ENCODE measurements around the gene DNAJA3.

The DNAJA3 gene

DNA sequence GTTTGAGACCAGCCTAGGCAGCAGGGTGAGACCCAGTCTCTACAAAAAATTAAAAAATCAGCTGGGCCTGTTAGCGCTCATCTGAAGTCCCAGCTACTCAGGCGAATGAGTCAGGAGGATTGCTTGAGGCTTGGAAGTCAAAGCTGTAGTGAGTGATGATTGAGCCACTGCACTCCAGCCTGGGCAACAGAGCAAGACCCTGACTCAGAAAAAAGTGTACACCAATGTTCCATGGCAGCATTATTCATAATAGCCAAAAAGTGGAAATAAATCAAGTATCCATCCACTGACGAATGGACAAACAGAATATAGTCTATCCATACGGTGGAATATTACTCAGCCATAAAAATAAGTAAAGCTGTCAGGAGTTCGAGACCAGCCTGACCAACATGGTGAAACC, 46.2 kb downstream of the DNAJA3 start:
- no peak overlapping the region for H3K4me3 Mint-ChIP-seq
- H3K27me3 Mint-ChIP-seq (ENCODE audit: low read depth, poor library complexity) = peaks cover 16% of the 10 kb centered on the region
- no peak overlapping the region for H3K27ac Mint-ChIP-seq
- DNase-seq = no peak
- H3K9me3 Mint-ChIP-seq = peaks cover 15% of the 10 kb centered on the region
- TF ChIP-seq, protein P1, sequence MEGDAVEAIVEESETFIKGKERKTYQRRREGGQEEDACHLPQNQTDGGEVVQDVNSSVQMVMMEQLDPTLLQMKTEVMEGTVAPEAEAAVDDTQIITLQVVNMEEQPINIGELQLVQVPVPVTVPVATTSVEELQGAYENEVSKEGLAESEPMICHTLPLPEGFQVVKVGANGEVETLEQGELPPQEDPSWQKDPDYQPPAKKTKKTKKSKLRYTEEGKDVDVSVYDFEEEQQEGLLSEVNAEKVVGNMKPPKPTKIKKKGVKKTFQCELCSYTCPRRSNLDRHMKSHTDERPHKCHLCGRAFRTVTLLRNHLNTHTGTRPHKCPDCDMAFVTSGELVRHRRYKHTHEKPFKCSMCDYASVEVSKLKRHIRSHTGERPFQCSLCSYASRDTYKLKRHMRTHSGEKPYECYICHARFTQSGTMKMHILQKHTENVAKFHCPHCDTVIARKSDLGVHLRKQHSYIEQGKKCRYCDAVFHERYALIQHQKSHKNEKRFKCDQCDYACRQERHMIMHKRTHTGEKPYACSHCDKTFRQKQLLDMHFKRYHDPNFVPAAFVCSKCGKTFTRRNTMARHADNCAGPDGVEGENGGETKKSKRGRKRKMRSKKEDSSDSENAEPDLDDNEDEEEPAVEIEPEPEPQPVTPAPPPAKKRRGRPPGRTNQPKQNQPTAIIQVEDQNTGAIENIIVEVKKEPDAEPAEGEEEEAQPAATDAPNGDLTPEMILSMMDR (IDR thresholded peaks at IDR 0.05) = no peak
- H3K36me3 Mint-ChIP-seq (ENCODE audit: low read depth) = peaks cover 15% of the 10 kb centered on the region
- peaks cover 15% of the 10 kb centered on the region for H3K4me1 Mint-ChIP-seq

DNA sequence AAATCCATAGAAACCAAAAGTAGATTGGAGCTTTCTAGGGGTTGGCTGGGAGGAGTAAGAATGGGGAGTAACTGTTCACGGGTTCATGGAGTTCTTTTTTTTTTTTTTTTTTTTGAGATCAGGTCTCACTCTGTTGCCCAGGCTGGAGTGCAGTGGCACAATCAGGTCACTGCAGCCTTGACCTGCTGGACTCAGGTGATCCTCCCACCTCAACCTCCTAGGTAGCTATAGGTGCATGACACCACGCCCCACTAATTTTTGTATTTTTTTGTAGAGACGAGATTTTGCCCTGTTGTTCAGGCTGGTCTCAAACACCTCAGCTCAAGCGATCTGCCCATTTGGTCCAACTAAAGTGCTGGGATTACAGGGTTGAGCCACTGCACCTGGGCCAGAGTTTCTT, 47.2 kb downstream of the DNAJA3 start:
- H3K9me3 Mint-ChIP-seq = peaks cover 15% of the 10 kb centered on the region
- peaks cover 17% of the 10 kb centered on the region for H3K4me1 Mint-ChIP-seq
- peak overlapping the region; percentile 75 for H3K4me3 Mint-ChIP-seq
- H3K36me3 Mint-ChIP-seq (ENCODE audit: low read depth) = peaks cover 12% of the 10 kb centered on the region
- TF ChIP-seq, protein P1 (IDR thresholded peaks at IDR 0.05) = no peak
- no peak overlapping the region for H3K27ac Mint-ChIP-seq
- H3K27me3 Mint-ChIP-seq (ENCODE audit: low read depth, poor library complexity) = peaks cover 23% of the 10 kb centered on the region
- DNase-seq = no peak

DNA sequence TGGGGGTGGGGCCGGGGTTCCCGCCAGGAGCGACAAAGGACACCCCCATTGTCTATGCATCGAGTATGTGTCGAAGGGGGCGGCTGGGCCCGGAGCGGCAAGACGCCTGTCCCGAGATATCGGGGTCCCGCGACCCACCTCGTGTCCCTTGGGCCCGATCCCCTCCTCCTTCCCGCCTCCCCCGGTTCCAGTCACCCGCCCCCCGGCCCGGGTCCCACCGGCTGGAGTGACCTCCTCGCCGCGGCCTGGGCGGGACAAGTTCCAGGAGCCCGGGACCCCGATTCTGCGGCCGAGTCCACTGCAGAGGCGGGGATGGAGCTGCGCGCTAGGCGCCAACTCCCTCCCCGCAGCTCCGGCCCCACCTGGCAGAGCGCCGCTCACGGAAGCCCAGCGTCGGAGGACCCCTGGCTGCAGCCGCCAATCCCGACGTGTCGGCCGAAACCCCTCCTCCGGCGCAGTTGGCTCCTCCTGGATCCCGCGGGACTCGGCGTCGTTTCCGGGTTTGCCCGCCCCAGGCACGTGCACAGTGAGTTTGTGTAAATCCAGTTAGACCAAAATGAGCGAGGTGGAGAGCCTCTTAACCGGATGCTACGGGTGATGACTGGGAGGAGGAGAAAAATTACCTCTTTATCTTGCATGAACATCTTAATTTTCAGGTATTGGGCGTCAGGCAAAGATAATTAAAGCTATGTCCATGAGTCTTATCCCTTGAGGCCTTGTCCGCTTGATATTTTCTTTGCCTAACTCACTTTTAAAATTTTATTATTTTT, 48.7 kb downstream of the DNAJA3 start, which contains the start of gene NMRAL1:
NMRAL1 (minus strand) TSS at position 434 of the 770 bp plus-strand sequence. CDS start 493 bp downstream, outside the sequence.
- Mint-ChIP-seq H3K9me3 (peaks cover 15% of the 10 kb centered on the region), H3K4me3 (peak within 1 kb of the TSS; percentile 77), H3K4me1 (peaks cover 20% of the 10 kb centered on the region), H3K27ac (peak within 1 kb of the TSS; percentile 57), H3K36me3 (ENCODE audit: low read depth) (peaks cover 4% of the 10 kb centered on the region), H3K27me3 (ENCODE audit: low read depth, poor library complexity) (peaks cover 20% of the 10 kb centered on the region)
- TF ChIP-seq, protein P1 (IDR thresholded peaks at IDR 0.05) = no peak
- peak; percentile 75 for DNase-seq

DNA sequence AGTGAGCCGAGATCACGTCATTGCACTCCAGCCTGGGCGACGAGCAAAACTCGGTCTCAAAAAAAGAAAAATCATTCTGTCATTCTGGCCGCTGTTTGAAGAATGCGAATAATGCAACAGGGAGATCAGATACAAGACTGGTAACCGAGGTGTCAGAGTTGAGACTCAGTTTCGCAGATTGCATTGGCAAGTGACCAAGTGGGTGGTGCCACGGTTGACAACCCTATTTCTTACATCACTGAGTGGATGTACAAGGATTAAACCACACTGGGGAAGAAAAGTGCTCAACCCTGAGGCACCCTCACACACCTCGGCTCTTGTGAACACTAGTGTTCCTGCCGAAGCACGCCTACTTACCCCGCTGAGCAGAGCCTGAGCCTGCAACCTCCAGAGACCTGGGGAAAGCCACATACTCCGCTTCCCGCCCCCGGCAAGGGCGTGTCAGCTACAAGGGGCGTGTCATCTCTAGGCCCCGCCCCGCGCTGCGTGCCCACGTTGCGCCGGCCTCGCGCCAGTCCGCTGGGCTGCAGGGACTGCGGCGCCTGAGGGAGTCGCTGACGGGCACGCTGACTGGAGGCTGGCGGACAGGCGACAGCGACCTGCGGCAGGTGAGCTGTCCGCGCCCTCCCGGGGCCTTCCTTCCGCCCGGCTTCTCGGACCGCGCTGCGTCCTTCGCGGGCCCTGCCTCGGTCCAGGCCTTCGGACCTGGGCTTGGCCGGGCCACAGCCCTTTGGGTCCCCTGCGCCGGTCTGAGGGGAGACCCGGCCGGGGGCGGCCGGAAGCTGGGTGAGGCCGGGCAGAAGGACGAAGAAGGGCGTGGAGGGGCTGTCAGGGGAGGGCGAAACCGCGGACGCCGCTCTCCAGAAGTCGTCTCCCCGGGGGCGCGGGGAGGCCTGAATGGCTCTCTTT, 50.5 kb downstream of the DNAJA3 start, which contains the start of gene HMOX2:
HMOX2 (plus strand) TSS at position 519 of the 909 bp plus-strand sequence. CDS start 29,127 bp downstream, outside the sequence.
- Mint-ChIP-seq H3K36me3 (ENCODE audit: low read depth) (peaks cover 4% of the 10 kb centered on the region), H3K9me3 (peaks cover 15% of the 10 kb centered on the region), H3K4me1 (peaks cover 20% of the 10 kb centered on the region), H3K27ac (no peak within 1 kb of the TSS), H3K4me3 (peak within 1 kb of the TSS; percentile 78), H3K27me3 (ENCODE audit: low read depth, poor library complexity) (peaks cover 20% of the 10 kb centered on the region)
- TF ChIP-seq, protein P1 (IDR thresholded peaks at IDR 0.05) = peak; percentile 18
- DNase-seq = peak; percentile 91

DNA sequence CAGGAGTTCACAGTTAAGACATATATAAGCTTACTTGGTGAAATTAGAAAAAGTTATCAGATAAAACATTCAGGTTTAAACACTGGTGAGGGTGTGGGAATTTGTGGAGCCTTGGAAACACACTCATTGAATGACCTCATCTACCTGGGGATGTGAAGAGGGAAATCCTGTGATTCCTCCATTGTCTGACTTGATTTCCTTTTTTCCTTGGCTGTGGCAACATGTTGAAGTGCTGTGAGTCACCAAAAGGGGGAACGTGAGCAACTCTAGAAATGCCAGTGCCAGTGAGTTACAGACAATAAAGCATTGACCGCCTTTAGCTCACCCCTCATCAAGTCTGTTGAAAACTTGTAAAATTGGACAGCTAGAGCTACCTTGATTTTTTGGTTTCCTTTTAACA, 52.3 kb downstream of the DNAJA3 start:
- Mint-ChIP-seq H3K4me1 (peaks cover 28% of the 10 kb centered on the region), H3K27me3 (ENCODE audit: low read depth, poor library complexity) (peaks cover 20% of the 10 kb centered on the region), H3K9me3 (peaks cover 15% of the 10 kb centered on the region), H3K36me3 (ENCODE audit: low read depth) (peaks cover 4% of the 10 kb centered on the region), H3K4me3 (peak overlapping the region; percentile 61), H3K27ac (no peak overlapping the region)
- no peak for DNase-seq
- TF ChIP-seq, protein P1 (IDR thresholded peaks at IDR 0.05) = no peak
